DMS79 treated with DMSO at 0.1 percent for 48 hours (cell line): ENCODE data around the gene SRPRA.
A peak's percentile ranks its signal among the peaks of the same experiment; 100 is the strongest.
"Not testable (repeated sequence)": the region's sequence is repeated elsewhere in the genome, so short reads cannot be mapped to it uniquely, and the experiment has no call there.

Experiments used
- DNase-seq: peaks from one replicate; lab custom pipeline; 2025; lab: John Stamatoyannopoulos, UW

SRPRA gene

GRCh38 chr11:126284829-126285228, 16.1 kb upstream of the SRPRA start:
- DNase-seq: peak; percentile 96

GRCh38 chr11:126282736-126283591, 14.3 kb upstream of the SRPRA start, which contains the start of gene TIRAP:
TSS of gene TIRAP (plus strand) at chr11:126283093. CDS start at chr11:126290895, 7,802 bp downstream.
- peak; percentile 72 for DNase-seq

DNA sequence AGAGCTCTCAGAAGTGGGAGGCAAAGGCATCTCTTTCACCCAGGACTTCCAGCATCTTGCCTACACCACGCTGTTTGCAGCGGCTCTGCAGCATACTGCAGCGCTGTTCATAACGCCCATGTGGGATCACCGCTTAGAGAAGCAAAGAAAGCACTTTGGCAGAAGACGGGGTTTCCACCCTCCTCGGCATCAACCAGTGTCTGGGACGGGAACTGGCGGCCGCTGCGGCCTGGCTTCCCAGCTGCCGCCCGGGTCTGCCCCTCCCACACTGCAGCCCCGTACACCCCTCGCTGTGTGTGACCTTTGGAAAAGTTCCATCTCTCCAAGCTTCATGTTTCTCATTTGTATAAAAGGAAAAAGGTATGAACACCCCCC, 13.7 kb upstream of the SRPRA start:
- DNase-seq: peak; percentile 54

DNA sequence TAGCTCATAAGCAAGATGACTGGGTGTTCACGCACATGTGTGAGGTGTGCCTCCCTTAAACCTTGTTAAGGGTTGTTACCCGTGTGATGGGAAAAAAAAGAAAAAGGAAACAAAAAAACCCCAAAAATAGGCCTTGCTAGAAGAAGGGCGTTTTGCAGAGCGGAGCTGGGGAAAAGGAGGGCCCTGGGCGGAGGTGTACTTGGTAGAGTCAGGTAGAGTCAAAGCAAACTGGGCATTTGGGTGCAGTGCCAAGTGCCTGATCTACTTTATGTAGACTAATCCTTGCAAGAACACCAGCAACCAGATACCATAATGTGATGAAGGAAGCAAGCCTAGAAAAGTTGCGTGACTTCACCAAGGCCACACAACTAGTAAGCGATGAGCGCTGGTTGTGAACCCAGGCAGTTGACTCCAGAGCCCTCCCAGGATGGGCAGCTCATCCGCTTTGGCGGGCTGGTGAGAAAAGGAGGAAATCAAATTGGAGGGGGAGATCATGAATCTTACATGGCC, 13.0 kb upstream of the SRPRA start:
- no peak for DNase-seq

GRCh38 chr11:126281245-126281644, 12.6 kb upstream of the SRPRA start:
- peak; percentile 99 for DNase-seq

DNA sequence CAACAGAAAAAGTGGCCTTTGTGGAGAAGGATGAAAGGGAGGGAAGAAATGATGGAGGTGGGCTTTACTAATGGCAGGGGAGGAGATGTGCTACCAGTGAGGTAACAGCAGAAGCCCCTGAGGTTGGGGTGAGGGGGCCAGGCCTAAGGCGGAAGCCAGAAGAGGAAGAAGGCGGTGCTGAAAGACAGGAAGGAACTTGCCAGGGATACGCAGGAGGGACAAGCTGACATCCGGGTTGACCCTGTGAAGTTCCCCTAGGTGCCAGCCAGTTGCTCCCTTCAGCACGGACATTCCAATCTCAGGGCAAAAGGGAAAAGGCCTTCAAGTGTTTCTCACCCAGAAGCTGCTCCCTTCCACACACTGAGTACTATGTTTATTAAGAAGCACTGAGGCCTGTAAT, 11.9 kb upstream of the SRPRA start:
- DNase-seq: no peak

GRCh38 chr11:126279191-126279590, 10.5 kb upstream of the SRPRA start:
- DNase-seq: no peak

DNA sequence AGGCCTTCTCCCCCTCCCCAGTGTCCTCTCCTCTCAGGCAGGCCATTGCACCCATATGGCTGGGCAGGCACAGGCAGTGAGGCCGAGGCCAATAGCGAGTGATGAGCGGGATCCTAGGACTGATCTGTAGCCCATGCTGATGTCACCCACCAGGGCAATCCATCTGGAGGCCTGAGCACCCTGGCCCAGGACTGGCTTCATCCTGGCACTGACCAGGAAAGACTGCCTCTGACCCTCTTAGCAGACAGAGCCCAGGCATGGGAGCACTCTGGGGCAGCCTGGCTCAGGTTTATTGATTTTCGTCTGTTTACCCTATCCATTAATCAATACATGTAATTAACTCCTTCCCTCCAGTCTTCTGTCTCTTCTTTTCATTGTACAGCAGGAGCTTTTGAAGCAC, 9.1 kb upstream of the SRPRA start:
- no peak for DNase-seq

GRCh38 chr11:126277322-126277721, 8.6 kb upstream of the SRPRA start:
- no peak for DNase-seq

DNA sequence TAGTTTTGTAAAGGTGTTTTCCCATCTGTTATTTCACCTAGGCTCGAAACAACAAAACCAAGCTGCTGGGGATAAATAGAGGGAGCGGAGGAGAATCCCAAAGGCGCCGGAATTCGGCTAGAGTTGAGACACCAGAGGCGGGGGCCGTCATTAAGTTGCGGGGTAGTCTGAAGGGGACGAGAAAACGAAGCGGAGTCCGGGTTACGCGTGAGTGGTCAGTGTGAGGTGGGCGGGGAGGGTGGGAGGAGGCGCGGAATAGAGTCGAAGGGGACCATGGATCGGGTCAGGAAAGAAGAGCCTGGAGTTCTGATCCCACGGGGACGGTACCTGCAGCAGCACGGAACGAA, 361 bp downstream of the SRPRA start:
- no peak for DNase-seq

DNA sequence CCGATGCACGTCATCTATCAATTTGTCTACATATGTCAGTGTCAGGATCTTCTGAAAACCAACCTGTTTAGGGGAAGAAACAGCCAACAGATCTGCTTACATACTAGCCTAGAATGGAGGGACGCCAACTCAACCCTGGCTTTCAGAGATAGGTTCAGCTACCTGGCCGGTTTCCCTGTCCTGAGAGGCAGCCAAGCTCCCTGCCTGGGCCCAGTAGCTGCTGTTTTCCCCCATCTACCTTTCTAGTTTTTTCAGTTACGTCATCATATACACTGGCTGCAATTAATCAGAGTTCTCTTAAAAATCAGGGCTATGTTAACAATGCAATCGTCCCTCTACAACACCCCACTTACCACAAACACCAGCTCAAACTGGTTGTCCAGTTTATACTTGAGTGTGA, 1.0 kb downstream of the SRPRA start:
- no peak for DNase-seq

GRCh38 chr11:126265811-126266210, 2.9 kb downstream of the SRPRA start:
- DNase-seq: no peak

DNA sequence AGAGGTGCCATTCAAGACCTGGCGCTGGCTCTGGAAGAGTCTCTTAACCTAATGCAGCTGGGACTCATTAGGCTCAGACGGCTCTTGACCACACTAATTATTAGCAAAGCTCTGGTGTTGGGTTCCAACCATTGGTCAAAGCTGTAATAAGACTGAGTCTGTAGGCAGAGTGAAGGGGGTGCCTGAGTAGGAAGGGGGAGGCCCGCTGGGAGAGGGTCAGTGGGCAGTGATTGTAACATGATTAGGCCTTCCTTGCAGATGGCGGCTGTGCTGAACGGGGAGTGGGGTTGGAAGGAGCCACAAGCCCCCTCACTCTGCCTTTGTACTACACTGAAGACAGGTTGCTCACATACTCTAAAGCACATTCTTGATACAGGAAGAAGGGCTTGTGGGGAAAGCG, 5.2 kb downstream of the SRPRA start:
- no peak for DNase-seq

GRCh38 chr11:126262216-126262615, 6.5 kb downstream of the SRPRA start:
- no peak for DNase-seq

GRCh38 chr11:126257764-126258163, 10.9 kb downstream of the SRPRA start:
- DNase-seq: no peak

- DNase-seq: no peak
Observed at GRCh38 chr11:126257144-126257543, 11.6 kb downstream of the SRPRA start.

- no peak for DNase-seq
Observed at GRCh38 chr11:126256216-126256615, 12.5 kb downstream of the SRPRA start.

- not testable (repeated sequence) for DNase-seq
Observed at GRCh38 chr11:126255507-126255906, 13.2 kb downstream of the SRPRA start.

GRCh38 chr11:126254819-126255218, 13.9 kb downstream of the SRPRA start:
- no peak for DNase-seq

DNA sequence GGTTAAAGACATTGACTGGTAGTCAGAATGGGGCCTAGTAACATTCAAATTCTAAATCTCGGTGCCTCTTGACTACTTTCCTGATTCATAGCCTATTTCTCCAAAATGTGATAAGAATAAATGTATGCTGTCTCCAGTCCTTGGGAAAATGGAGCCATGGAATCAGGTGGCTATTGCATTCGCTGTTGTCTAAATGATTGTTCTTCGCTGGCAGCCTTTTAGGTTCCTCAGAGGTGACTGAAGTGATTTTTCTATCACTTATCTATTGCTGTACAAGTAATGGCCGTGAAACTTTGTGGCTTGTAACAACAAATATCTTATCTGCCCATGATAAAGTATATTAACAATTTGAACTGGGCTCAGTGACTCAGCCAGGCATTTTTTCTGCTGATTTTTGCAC, 15.4 kb downstream of the SRPRA start:
- no peak for DNase-seq

- DNase-seq: no peak
Observed at GRCh38 chr11:126246636-126247035, 22.1 kb downstream of the SRPRA start.

GRCh38 chr11:126233391-126233790, 35.3 kb downstream of the SRPRA start:
- DNase-seq: no peak

- DNase-seq: no peak
Observed at GRCh38 chr11:126232683-126233082, 36.0 kb downstream of the SRPRA start.
